ENCODE data around the gene RIN3.
"Not testable (repeated sequence)": the region's sequence is repeated elsewhere in the genome, so short reads cannot be mapped to it uniquely, and the experiment has no call there.

RIN3 gene

DNA sequence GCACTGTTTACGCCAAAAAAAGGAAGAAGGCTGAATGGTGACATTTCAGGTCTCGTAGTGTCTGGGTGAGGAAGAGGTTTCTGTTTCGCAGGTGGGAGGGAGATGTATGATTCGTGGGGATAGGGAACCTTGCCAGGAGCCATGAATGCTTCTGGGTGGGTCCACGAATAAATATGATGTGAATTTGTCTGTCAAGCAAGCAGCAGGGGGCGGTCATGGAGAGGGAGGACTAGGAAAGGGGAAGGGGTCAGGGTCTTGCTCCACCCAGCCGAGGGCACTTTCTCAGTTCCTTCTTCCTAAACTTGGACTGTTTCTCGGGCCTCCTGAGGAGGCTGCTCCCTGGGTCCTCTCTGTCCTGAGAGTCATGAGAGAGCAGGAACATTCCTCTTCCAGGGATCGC is 162.4 kb downstream of the RIN3 start:
- DNase-seq, result no peak

DNA sequence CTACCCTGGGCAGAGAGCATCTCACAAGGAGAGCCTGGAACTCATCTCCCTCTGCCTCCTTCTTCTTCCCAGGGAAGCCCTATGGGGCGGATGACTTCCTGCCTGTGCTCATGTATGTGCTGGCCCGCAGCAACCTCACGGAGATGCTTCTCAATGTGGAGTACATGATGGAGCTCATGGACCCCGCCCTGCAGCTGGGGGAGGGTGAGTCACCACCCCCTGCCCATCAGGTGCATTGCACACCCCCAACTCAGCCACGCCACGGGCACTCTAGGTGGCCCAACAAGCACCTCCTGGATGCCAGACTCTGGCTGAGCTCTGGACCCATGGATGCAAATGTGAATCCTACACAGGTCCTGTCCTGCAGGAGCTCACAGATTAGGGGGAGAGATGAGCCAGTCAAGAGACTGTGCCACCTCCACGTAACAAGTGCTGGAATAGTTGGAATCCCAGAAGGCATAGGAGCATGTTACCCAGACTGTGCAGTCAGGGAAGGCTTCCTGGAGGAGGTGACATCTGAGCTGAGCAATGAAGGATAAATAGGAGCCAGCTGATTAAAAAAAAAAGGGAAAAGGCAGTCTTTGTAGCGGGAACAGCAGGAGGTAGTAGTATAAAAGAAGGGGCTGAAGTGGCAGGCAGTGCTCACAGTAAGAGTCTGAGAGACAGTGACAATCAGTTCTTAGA is 163.0 kb downstream of the RIN3 start:
- DNase-seq, result no peak

DNA sequence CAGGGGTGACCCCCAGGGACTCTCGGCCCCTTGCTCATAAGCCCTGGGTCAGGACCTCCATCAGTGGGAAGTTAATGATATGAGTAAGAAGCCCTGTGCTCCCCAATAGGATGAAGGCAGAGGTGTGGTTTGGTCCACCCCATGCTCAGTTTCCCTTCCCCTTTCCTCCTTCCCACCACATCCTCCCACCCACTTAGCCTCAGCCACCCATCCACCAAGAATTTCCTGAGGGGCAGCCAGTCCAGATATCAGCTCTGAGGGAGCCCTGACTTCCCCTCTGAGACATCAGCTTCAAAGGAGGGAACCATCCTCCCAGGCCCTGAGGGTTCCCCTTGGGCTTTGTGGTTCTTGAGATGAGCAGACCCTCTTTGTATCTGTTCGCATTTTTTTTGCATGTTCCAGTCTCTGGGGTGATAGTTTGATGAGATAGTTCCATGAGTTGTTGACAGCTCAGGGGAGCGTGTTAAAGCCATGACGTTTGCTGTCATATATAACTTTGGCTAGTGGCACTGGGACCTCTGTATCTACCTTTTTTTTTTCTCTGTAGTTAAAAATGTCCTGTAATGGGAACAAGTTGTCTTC is 163.6 kb downstream of the RIN3 start:
- no peak for DNase-seq

DNA sequence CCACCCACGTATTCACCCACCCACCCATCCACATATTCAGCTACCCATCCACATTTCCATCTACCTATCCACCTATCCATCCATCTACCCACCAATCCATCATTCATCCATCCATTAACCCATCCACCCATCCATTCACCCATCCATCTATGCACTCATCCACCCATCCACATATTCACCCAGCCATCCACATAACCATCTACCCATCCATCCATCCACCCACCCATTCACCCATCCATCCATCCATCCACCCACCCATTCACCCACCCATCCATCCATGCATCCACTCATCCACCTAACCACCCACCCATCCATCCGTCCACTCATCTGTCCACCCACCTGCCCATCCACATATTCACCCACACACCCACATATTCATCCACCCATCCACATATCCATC is 164.4 kb downstream of the RIN3 start:
- DNase-seq, result no peak

DNA sequence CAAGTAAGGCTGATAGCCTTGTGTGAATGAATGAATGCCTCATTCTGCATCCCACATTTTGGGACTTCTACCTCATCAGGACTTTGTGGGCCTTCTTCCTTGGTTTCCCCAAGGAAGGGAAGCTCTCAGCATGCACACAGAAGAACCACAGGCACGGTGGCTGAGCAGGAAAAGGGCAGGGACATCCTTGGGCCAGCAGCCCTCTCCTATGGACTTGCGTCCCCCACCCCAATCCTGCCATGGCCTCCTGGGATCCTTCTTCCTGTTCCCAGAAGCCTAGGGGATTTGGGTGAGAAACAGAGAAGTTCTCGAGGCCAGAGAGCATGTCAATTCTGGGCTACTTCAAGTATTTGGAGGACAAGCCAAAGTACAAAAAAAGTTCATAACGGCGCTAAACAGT is 165.2 kb downstream of the RIN3 start:
- no peak for DNase-seq

DNA sequence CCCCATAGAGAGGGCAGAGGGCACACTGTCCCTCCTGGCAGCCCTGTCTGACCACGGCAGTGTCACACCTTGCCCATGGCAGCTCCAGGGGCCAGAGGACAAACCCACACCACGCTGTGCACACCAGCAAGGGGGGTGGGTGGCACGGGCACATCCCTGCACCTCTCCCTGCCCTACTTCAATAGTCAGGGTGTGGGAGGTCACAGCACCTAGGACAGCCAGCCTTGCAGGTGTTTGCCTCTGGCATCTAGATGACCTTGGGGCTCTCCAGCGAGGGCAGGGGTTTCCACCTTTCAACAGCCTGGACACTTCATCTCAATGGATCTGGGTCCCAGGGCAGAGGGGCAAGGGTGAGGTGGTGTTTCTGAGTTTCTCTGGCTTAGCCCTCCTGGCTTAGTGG is 165.7 kb downstream of the RIN3 start:
- DNase-seq, result no peak

DNA sequence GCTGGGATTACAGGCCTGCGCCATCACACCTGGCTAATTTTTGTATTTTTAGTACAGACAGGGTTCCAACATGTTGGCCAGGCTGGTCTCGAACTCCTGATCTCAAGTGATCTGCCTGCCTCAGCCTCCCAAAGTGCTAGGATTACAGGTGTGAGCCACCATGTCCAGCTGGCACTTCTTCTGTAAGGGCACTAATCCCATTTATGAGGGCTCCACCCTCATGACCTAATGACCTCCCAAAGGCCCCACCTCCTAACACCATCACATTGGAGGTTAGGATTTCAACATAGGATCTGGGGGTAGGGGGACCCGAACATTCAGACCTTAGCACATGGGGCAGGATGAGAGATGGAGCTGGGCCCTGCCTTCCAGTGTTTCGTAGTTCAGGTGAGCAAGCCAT is 166.7 kb downstream of the RIN3 start:
- not testable (repeated sequence) for DNase-seq

DNA sequence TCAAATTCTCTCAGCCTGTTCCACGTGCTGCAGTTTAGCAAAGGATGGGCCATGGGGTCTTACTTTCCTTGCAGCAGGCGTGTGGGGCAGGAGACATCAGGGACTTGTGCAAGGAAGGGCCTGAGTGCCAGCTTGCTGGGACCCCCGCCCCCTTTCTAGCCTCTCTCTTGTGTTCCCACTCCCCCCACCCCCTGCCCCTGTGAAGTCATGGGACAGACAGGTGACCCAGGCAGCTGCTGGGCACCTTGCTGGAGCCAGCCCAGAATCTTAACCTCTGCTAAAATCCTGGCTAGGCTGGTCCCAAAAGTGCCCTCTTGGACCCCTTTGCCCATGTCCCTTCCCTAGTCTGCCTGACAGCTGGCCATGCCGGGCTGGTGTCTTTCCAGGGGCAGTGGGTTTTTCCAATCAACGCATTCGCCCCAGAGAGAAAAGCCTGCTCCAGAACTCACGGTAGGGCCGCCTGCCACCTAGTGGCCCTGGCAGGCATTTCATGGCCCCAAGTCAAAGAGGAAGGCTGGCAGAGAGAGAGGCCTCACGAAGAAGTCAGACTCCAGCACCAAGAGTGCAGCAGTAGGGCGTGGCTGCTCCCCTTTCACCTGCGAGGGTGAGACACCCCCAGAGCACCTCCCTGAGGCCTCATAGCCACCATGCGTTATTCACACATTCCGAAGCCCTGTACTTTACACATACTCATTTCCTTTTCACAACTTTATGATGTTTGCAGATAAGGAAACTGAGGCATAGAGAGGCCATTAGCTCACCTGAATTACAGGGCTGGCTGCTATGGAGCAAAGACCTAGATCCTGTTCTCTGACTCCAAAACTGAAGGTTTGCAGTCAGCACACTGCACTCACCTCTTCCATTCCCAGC is 167.4 kb downstream of the RIN3 start:
- DNase-seq, result peak; percentile 68 to 73

DNA sequence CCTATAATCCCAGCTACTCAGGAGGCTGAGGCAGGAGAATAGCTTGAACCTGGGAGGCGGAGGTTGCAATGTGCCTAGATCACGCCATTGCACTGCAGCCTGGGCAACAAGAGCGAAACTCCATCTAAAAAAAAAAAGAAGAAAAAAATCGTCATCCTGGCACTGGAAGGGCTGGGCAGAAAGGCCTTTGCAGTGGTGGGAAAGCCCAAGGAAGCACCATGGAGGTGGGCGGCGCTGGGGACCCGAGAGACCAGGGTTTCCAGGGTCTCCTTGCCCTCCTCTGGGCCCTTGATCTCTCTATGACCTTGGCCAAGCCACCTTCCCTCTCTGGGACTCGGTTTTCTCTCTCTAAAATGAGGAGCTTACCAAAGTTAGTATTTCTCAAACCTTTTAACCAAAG is 169.5 kb downstream of the RIN3 start:
- no peak for DNase-seq

DNA sequence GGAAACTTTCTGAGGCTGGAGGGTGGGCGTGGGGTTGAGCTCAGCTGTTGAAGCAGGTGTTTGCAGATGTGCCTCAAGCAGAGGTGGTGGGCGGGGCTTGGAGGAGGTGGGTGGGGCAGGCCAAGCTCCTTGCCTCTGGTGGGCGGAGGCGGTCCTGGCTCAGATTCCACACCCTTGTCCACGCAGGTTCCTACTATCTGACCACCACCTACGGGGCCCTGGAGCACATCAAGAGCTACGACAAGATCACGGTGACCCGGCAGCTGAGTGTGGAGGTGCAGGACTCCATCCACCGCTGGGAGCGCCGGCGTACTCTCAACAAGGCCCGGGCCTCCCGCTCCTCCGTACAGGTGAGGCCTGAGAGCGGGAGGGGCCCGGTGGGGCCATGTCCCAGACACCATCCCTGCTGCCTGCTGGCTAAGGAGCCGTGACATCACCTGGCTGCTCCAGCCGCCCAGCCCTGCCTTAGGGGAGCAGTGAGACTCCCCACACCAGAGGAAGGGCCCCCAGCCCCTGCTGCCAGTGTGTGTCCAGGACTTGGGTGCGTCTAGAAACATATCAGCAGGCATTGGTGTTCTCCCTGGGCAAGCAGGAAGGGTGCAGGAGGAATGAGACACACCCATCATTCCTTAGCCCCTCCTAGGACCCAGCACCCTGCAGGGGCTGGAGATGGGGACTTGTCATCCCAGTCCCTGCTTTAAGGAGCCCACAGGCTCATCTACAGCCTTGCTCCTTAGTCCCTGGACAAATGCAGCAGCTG is 171.4 kb downstream of the RIN3 start:
- DNase-seq, result no peak

DNA sequence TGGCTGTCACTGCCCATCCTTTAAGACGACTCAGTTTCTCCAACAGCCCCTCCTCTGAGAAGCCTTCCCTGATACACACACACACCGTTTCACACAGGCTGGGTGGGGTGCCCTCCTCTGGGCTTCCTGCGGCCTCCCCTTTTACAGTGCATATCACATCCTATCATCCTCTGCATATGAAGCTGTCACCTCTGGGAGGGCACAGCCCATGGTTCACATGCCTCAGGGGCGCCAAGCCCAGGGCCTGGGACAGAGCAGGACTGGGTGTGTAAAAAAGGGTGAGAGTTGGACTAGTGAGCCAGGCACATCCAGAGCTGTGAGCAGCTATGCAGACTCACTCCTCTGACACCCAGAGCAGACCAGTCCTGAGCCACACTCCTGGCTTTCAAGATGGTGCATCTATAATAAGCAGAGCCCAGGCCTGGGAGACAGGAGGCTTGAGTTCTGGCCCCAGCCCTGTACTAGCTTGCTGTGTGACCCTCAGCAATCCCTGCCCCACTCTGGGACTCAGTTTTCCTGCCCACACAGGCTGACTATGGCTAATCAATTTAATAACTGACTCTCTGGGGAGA is 172.3 kb downstream of the RIN3 start:
- DNase-seq, result no peak

DNA sequence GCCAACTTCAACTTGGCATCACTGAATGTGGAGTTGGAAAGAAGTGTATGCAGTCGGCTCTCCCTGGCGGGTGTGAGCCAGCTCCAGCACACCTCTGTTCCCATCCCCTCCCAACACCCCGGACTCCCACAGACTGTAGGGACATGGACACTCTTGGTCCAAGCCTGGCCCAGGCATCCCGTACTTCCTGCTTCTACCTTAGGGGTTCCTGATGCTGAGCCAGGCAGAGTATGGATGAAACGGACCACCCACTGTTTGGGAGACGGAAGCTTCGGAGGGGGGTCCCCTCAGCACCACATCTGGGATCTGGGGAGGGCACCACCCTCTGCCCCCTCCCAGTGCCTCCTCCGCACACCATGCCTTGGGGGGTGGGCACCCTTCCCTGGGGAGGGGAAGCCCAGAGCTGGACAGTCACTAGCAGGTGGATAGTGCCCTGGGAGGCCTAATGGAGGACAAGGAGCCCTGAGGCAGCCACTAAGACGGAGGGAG is 172.9 kb downstream of the RIN3 start:
- no peak for DNase-seq

DNA sequence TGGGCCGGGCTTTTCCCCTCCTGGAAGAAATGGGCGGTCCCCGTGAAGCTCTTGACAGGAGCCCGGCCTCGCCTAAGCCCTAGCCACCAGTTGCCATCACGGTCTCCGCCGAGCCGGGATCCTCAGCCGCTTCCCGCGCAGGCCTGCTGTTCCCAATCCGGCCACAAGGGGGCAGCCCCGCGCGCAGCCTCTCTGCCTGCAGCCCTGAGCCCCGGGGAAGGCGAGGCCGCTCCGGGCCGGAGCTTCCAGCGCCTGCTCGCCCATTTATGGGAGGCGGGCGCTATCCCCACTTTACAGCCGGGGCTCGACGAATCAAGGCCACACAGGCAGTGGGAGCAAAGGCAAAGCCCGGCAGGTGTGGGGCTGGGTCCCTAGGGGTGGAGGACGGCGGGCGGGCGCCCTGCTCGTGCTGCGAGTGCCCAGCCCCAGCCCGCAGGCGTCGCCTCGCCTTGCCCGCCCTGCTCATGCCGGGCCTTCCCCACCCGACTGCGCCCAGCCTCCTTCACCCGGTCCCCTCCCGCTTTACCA is 173.4 kb downstream of the RIN3 start:
- DNase-seq, result peak; percentile 21 to 67

DNA sequence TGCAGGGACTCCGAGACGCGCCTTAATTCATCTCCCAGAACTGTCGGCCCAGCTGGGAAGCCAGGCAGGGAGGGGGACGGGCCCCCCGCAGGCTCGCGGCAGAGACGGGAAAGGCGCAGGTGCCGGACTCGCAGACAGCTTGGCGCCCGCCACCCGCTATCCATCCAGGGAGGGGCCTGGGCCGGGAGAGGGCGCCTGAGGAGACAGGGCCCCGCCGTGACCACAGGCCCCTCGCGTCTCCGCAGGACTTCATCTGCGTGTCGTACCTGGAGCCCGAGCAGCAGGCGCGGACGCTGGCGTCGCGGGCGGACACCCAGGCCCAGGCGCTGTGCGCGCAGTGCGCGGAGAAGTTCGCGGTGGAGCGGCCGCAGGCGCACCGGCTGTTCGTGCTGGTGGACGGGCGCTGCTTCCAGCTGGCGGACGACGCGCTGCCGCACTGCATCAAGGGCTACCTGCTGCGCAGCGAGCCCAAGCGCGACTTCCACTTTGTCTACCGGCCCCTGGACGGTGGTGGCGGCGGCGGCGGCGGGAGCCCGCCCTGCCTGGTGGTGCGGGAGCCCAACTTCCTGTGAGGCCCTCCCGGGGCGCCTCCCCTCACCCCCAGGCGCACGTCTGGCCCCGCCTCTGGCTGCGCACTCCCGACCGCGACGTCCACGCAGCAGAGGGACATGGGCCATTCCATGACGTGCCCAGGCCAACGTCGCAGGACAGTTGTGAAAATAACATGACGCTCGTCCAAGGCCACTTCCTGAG is 174.3 kb downstream of the RIN3 start:
- no peak for DNase-seq

DNA sequence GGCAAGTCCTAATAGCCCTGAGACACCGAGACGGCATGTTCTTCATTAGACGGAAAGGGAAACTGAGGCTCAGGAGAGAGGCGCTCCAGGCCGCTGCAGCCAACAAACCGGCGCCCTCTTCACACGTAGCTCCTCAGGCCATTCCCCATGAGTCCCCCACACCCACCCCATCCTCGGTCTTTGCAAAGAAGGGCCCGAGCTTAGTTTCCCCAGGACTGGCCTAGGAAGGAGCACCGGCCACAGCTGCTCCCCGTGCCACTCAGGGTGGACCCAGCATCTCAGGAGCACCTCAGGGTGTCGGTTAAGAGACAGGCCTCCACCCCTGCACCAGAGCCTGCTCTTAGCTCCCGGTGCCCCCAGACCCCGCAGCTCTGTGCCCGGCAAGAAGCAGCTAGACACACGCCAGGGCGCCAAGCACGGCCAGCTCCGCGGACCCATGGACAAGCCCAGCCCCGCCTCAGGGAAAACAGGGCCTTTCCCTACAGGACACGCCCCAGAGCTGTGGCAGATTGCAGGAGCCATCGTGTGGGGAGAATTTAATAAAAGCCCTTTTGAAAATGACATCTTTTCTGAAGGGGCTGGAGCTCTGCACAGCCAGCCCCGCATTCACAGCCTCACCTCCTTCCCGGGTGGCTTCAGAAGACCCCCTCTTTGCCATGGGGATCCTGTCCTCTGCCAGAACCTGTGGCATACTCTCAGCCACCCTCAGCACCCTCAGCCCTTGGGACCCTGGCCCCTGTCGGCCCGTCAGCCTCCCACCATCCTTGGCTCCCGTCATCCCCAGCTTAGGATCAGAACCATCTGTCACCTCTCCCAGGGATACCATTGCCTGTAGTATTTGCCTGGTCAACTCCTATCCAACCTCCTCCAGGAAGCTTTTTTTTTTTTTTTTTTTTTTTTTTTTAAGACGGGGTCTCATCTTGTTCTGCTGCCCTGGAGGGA is 175.1 kb downstream of the RIN3 start:
- no peak for DNase-seq

DNA sequence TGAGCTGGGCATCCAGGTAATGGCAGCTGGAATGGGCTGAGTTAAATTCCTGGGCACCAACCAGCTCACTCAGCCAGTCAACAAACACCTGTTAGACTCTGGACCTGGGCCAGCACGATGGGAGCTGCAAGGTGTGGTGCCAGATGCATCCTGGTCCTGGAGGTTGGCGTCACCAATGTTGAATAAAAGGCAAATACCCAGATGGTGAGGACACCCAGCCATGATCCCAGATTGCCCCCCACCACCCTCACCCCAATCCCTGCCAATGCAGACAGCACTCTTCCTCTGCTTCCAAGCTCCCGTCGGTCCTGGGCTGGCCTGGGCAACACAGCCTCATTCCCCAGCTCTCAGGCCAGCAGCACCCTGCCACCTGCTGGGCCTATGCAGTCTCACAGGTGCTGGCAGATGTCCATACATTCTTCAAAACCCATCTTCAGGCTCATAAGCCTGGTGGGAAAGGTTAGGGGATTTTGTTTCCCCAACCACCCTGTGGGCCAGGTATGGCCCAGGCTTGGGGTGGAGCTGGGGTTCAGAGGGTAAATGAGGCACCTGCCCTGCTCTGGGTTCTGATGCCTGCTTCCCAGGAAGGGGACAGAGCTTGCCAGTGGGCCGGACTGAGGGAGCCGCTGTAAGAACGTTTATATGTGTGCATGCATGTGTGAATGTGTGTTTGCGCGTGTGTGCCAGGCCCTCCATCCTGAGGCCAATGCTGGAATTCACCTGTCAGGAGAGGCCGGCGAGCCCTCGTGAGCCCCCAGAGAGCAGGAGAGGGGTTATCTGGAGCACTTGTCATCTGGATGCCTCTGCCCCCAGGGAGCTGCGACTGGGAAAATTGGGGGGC is 176.8 kb downstream of the RIN3 start:
- DNase-seq, result no peak

DNA sequence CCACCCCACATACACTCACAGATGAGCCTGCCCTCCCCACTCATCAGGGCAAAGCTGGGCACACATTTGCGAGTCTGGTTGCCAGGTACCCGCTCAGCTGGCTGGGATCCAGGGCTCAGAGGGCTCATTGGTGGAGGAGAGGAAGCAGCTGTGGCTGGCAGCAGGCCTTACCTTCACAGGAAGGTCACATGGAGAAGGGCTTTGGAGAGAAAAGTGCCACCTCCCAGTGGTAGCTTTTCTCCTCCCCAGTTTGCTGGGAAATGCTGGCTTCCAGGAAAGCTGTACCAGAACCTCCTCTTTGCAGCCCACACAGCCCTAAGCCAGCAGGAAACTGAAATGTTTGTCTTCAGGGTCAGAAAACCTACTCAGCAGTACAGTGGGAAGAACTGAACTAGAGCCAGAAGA is 179.2 kb downstream of the RIN3 start:
- no peak for DNase-seq

DNA sequence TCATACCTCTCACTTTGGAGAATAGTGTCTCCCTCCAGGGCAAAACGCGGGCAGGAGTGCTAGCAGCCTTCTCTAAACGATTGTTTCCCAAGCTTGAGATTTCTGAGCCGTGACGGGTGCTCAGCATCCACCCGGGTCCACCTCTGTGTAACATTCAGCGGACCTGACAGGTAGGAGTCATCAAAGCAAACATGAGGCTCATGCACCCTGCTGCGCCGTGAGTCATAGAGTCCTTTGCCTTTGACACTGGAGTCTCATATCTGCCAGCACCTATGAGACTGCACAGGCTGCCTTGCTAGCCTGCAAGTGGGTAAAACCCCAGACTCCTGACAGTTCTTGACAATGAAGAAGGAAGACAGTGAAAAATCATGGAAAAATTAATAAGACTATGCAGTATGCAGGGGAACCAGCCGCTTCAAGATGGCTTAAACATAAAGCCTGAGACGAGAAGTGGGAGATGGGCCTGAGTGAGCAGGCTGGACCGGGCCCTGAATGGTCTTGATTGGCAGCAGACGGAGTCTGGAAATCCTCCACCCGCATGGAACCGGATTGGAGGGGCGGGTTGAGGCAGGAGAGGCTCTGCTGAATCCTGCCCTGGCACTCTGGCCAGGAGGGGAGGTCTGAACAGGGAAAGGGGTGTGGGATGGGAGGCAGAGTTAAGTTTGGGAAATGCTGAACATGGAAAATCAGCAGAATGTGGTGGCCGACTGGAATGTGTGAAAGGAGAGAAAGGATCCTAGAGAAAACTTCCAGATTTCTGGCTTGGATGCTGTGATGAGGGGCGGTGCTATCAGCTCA is 180.6 kb downstream of the RIN3 start:
- DNase-seq, result peak in 1 of 2 experiments; percentile 34

DNA sequence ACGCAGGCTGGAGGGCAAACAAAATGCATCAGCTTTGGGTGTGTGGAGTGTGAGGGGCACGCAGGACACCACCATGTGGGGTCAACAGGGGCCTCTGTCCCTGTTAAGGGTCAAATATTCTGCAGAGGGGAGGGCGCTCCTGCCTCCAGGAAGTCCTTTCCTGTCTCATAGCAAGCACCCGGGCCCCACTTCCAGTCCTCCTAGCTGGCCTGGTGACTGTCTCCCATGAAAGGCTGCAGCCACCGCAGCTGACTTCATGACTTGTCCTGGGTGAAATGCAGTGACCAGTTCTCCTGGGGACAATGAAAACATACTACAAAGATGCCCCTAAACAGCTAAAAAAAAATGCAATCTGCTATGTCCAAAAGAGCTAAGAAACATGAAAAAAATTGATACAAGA is 181.2 kb downstream of the RIN3 start:
- no peak for DNase-seq
